Natural killer cell (primary cell): Measurements from ENCODE around the gene NINJ1. TPM values are rescaled to one million over a fixed set of nuclear protein-coding genes. Genes with fewer than 3 reads are reported as not detected.

Source experiments
- ATAC-seq, 3 donors: fragments of 150-1000 bp in 2 of 3; fragments of 200-7000 bp in 1 of 3; cut with Tn5 transposase; 1 replicate in 1 of 3; 2 replicates in 2 of 3; pipeline ENCODE4 v1.10.0; 2021; ENCODE audit warnings: mild to moderate bottlenecking in 2 of 3, moderate library complexity in 2 of 3
- DNase-seq, 2 donors: peaks; one replicate each; pipeline versions ENCODE4 v3.0.0 to v3.0.0-alpha.2; 2013 to 2021; ENCODE audit warnings: mixed read lengths in 1 of 2
- H3K27ac ChIP-seq: one replicate; pipeline ENCODE4 v1.5.1; 2013; ENCODE audit warnings: mild to moderate bottlenecking, low read length
- H3K27me3 ChIP-seq: one replicate; pipeline ENCODE4 v1.6.1; 2013; ENCODE audit warnings: low read length; ENCODE audit not compliant: control insufficient read depth, insufficient read depth
- H3K36me3 ChIP-seq: one replicate; pipeline ENCODE4 v1.6.1; 2013; ENCODE audit warnings: low read length; ENCODE audit not compliant: control insufficient read depth, insufficient read depth
- H3K4me1 ChIP-seq: one replicate; pipeline ENCODE4 v1.6.1; 2013; ENCODE audit warnings: low read length; ENCODE audit not compliant: control insufficient read depth, insufficient read depth
- H3K4me3 ChIP-seq: one replicate; pipeline ENCODE4 v1.5.1; 2013; ENCODE audit warnings: low read length
- H3K9me3 ChIP-seq: one replicate; pipeline ENCODE4 v1.6.1; 2013; ENCODE audit warnings: low read length; ENCODE audit not compliant: control insufficient read depth, insufficient read depth
- H3K27ac Mint-ChIP-seq, 2 donors: one replicate each; pipeline ENCODE4 v1.8.0; 2022; ENCODE audit warnings: mild to moderate bottlenecking in 2 of 2, mixed read lengths in 2 of 2, moderate library complexity in 1 of 2
- H3K27me3 Mint-ChIP-seq, 2 donors: one replicate each; pipeline ENCODE4 v1.8.0; 2022; ENCODE audit warnings: low read depth in 2 of 2, mixed read lengths in 2 of 2
- H3K36me3 Mint-ChIP-seq: one replicate; pipeline ENCODE4 v1.8.0; 2022; ENCODE audit warnings: mixed read lengths
- H3K4me1 Mint-ChIP-seq, 2 donors: one replicate each; pipeline ENCODE4 v1.8.0; 2022; ENCODE audit warnings: mixed read lengths in 2 of 2
- H3K4me3 Mint-ChIP-seq: one replicate; pipeline ENCODE4 v1.8.0; 2022; ENCODE audit warnings: mild to moderate bottlenecking, moderate library complexity, mixed read lengths
- H3K9me3 Mint-ChIP-seq, 2 donors: one replicate each; pipeline ENCODE4 v1.8.0; 2022; ENCODE audit warnings: mixed read lengths in 2 of 2
- CTCF ChIP-seq: fragments of 200-600 bp; IDR thresholded peaks from one replicate; pipeline ENCODE4 v1.8.0; 2022; ENCODE audit warnings: antibody characterized with exemption
- WGBS: methylation state at CpG from one replicate; pipeline ENCODE4 v1.1.7; 2013; ENCODE audit warnings: missing lambda C conversion rate; ENCODE audit not compliant: insufficient coverage; 5-methylcytosine and 5-hydroxymethylcytosine counted together
- intact Hi-C: fragments of 100-400 bp; cut with micrococcal nuclease; formaldehyde crosslinking; loops from one replicate; pipeline ENCODE4 v1.14.2; 2022
- total RNA-seq, 4 donors: library from RNA; stranded (reverse); fragments of 120-200 nt in 1 of 4; gene quantifications; one replicate each; pipeline versions ENCODE4 v1.2.3 to v1.2.4, GENCODE V29; 2013 to 2022

Gene NINJ1
- total RNA-seq, 3 donors from 2014 or later (not counting 1 experiment from before 2014, with no cell fraction given): 87.3 to 121 (median 93.8) TPM

- no peaks in the 10 kb centered on the region for H3K9me3 ChIP-seq
- Mint-ChIP-seq H3K4me1 (peaks cover 24 to 43% of the 10 kb centered on the region in 2 donors), H3K27me3 (peaks cover 0 to 3% of the 10 kb centered on the region in 2 donors), H3K9me3 (no peaks in the 10 kb centered on the region), H3K36me3 (no peaks in the 10 kb centered on the region), H3K27ac (peak overlapping the region; percentile 91 to 92), H3K4me3 (peak overlapping the region; percentile 65)
- ATAC-seq (no peak), DNase-seq (peak in 1 of 2 donors; percentile 36)
- H3K36me3 ChIP-seq: no peaks in the 10 kb centered on the region
- H3K27ac ChIP-seq: peak overlapping the region; percentile 11
- intact Hi-C loops: no loop called here
- H3K4me1 ChIP-seq: peaks cover 51% of the 10 kb centered on the region
- 35% methylated on average over 11 of the region's 11 CpGs for whole genome bisulfite sequencing
- H3K4me3 ChIP-seq: no peak overlapping the region
- no peaks in the 10 kb centered on the region for H3K27me3 ChIP-seq
- no peak for TF ChIP-seq CTCF
Measured at GRCh38 chr9:93093127-93093876, 40.7 kb downstream of the NINJ1 start.

DNA sequence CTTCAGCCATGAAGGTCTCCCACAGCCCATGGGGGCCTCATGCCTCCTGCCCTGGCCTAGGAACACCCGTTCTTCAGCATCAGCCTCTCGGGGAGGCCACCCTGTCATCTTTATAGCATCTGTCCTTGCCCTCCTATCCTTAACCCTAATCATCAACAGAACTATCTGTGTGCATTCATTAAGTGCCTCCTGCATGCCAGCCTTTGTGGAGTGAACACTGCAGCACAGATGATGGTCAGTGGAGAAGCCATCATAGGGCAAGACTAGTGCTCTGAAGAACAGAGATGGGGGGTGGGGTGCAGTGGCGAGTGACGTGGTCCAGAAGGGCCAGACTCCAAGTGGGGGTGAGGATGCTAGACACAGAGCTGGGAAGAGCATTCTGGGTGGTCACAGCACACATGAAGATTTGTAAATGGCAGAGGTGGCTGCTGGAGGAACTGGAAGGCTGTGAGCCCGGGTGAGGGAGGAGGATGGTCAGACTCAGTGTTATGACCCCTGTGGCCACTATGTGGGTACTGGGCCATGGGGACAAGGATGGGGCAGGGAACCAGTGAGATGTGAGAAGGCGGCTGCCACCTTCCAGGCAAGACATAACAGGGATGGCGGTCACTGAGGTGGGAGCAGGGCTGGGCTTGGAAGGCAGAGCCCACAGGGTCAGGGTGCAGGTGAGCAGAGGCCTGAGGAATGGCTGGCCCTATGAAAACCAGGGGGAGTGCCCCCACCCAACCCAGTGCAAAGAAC is 41.6 kb downstream of the NINJ1 start:
- no peak for TF ChIP-seq CTCF
- Histone ChIP-seq H3K9me3 (no peaks in the 10 kb centered on the region), H3K36me3 (no peaks in the 10 kb centered on the region), H3K4me3 (no peak overlapping the region), H3K27ac (no peak overlapping the region), H3K27me3 (no peaks in the 10 kb centered on the region), H3K4me1 (peaks cover 42% of the 10 kb centered on the region)
- WGBS: 88% methylated on average over 7 of the region's 7 CpGs
- Mint-ChIP-seq H3K27me3 (peaks cover 0 to 5% of the 10 kb centered on the region in 2 donors), H3K27ac (peak overlapping the region in 1 of 2 donors; percentile 31), H3K9me3 (no peaks in the 10 kb centered on the region), H3K4me1 (peaks cover 16 to 34% of the 10 kb centered on the region in 2 donors), H3K36me3 (no peaks in the 10 kb centered on the region), H3K4me3 (no peak overlapping the region)
- ATAC-seq (no peak), DNase-seq (no peak)
- intact Hi-C loops: no loop called here

GRCh38 chr9:93091453-93092081 is 42.5 kb downstream of the NINJ1 start:
- Histone ChIP-seq H3K9me3 (no peaks in the 10 kb centered on the region), H3K4me3 (no peak overlapping the region), H3K36me3 (no peaks in the 10 kb centered on the region), H3K4me1 (peaks cover 34% of the 10 kb centered on the region), H3K27ac (no peak overlapping the region), H3K27me3 (no peaks in the 10 kb centered on the region)
- Mint-ChIP-seq H3K27me3 (peaks cover 0 to 8% of the 10 kb centered on the region in 2 donors), H3K9me3 (no peaks in the 10 kb centered on the region), H3K4me3 (no peak overlapping the region), H3K4me1 (peaks cover 9 to 29% of the 10 kb centered on the region in 2 donors), H3K27ac (peak overlapping the region in 1 of 2 donors; percentile 31), H3K36me3 (no peaks in the 10 kb centered on the region)
- intact Hi-C loops: no loop called here
- no peak for TF ChIP-seq CTCF
- ATAC-seq: no peak
- 91% methylated on average over 2 of the region's 3 CpGs for WGBS
- no peak for DNase-seq
